ENCODE results near the gene ANKS3. TPM values are rescaled to one million over a fixed set of nuclear protein-coding genes. Genes with fewer than 3 reads are reported as not detected.

Gene ANKS3
- total RNA-seq, 1 donor from 2014 or later = 19.8 TPM

- no peak for DNase-seq
Measured at GRCh38 chr16:4695473-4696171, 38.4 kb downstream of the ANKS3 start.

- no peak for DNase-seq
Measured at GRCh38 chr16:4694642-4695451, 39.2 kb downstream of the ANKS3 start.

GRCh38 chr16:4693956-4694641 lies 40.0 kb downstream of the ANKS3 start:
- no peak for DNase-seq

GRCh38 chr16:4693296-4693955 lies 40.6 kb downstream of the ANKS3 start, which contains the start of gene NUDT16L1:
Gene NUDT16L1 (plus strand): TSS chr16:4693562. CDS start chr16:4693727, 165 bp downstream.
- DNase-seq = peak; percentile 97

GRCh38 chr16:4692460-4693295 lies 41.4 kb downstream of the ANKS3 start:
- DNase-seq = no peak

- DNase-seq = no peak
Measured at GRCh38 chr16:4691666-4692412, 42.2 kb downstream of the ANKS3 start.

GRCh38 chr16:4690946-4691665 lies 43.0 kb downstream of the ANKS3 start:
- no peak for DNase-seq

GRCh38 chr16:4689864-4690704 lies 44.0 kb downstream of the ANKS3 start:
- DNase-seq = no peak

- DNase-seq = no peak
Measured at GRCh38 chr16:4689091-4689671, 44.9 kb downstream of the ANKS3 start.

GRCh38 chr16:4688674-4689045 lies 45.4 kb downstream of the ANKS3 start:
- DNase-seq = no peak

GRCh38 chr16:4687946-4688673 lies 46.0 kb downstream of the ANKS3 start:
- DNase-seq = no peak

- DNase-seq = no peak
Measured at GRCh38 chr16:4687416-4687815, 46.7 kb downstream of the ANKS3 start.

- no peak for DNase-seq
Measured at GRCh38 chr16:4686497-4687210, 47.4 kb downstream of the ANKS3 start.

- no peak for DNase-seq
Measured at GRCh38 chr16:4685776-4686496, 48.1 kb downstream of the ANKS3 start.

- DNase-seq = no peak
Measured at GRCh38 chr16:4685292-4685691, 48.8 kb downstream of the ANKS3 start.

GRCh38 chr16:4684763-4685162 lies 49.3 kb downstream of the ANKS3 start:
- no peak for DNase-seq

Data from occipital lobe (tissue), 2 donors.